Thyroid gland (tissue), 4 donors: ENCODE measurements around the gene ESPNL. TPM values are rescaled to one million over a fixed set of nuclear protein-coding genes. Genes with fewer than 3 reads are reported as not detected.

ENCODE experiments used
- DNase-seq, 2 donors: peaks; one replicate each; pipeline ENCODE4 v3.0.0-alpha.2; 2019
- H3K27ac ChIP-seq, 3 donors: fragments of 200-600 bp; sonication (generic); 1 replicate in 2 of 3; 2 replicates in 1 of 3; pipeline ENCODE4 v1.5.1; 2016 to 2019; ENCODE audit warnings: mild to moderate bottlenecking in 1 of 3, moderate library complexity in 1 of 3
- H3K27me3 ChIP-seq: fragments of 200-600 bp; sonication (generic); one replicate; pipeline ENCODE4 v1.5.1; 2019
- H3K36me3 ChIP-seq, 2 donors: fragments of 200-600 bp; sonication (generic); one replicate each; pipeline ENCODE4 v1.5.1; 2016 to 2019
- H3K4me1 ChIP-seq, 2 donors: fragments of 200-600 bp; sonication (generic); one replicate each; pipeline ENCODE4 v1.5.1; 2017 to 2019
- H3K4me3 ChIP-seq, 3 donors: fragments of 200-600 bp; sonication (generic); replicated peaks in 1 of 3; 1 replicate in 2 of 3; 2 replicates in 1 of 3; pipeline ENCODE4 v1.5.1; 2016; ENCODE audit warnings: mild to moderate bottlenecking in 1 of 3
- H3K9me3 ChIP-seq: fragments of 200-600 bp; sonication (generic); one replicate; pipeline ENCODE4 v1.5.1; 2017
- POLR2A ChIP-seq, 2 donors: fragments of 450-650 bp; IDR thresholded peaks; one replicate each; pipeline ENCODE4 v1.6.1; 2017; ENCODE audit warnings: antibody characterized with exemption in 2 of 2, mild to moderate bottlenecking in 2 of 2, moderate library complexity in 1 of 2
- WGBS, 2 donors: methylation state at CpG; one replicate each; pipeline ENCODE4 v1.1.5; 2017; 5-methylcytosine and 5-hydroxymethylcytosine counted together
- intact Hi-C: fragments of 100-400 bp; cut with DNase I; formaldehyde crosslinking; loops from one replicate; pipeline ENCODE4 v1.15.1; 2023
- total RNA-seq, 4 donors: library from RNA; depleted of rRNA; stranded (reverse); fragments of >200 nt; gene quantifications; one replicate each; pipeline ENCODE4 v1.2.3, GENCODE V29; 2016
- TF ChIP-seq, protein P1 (sequence below), 6 experiments: fragments of 200-600 bp in 3 of 6; fragments of 450-650 bp in 3 of 6; sonication (generic) in 3 of 6; IDR thresholded peaks; one replicate each; pipeline ENCODE4 v1.5.1; 2016 to 2019; ENCODE audit warnings: antibody characterized with exemption in 6 of 6, mild to moderate bottlenecking in 2 of 6, inconsistent platforms in 1 of 6, moderate library complexity in 1 of 6

ESPNL gene
- total RNA-seq, 4 donors from 2014 or later = 0.11 to 3.8 (median 2.6) TPM

GRCh38 chr2:238173692-238174091 lies 73.6 kb downstream of the ESPNL start:
- no peak for TF ChIP-seq POLR2A (IDR thresholded peaks at IDR 0.05)
- TF ChIP-seq, protein P1, sequence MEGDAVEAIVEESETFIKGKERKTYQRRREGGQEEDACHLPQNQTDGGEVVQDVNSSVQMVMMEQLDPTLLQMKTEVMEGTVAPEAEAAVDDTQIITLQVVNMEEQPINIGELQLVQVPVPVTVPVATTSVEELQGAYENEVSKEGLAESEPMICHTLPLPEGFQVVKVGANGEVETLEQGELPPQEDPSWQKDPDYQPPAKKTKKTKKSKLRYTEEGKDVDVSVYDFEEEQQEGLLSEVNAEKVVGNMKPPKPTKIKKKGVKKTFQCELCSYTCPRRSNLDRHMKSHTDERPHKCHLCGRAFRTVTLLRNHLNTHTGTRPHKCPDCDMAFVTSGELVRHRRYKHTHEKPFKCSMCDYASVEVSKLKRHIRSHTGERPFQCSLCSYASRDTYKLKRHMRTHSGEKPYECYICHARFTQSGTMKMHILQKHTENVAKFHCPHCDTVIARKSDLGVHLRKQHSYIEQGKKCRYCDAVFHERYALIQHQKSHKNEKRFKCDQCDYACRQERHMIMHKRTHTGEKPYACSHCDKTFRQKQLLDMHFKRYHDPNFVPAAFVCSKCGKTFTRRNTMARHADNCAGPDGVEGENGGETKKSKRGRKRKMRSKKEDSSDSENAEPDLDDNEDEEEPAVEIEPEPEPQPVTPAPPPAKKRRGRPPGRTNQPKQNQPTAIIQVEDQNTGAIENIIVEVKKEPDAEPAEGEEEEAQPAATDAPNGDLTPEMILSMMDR (IDR thresholded peaks at IDR 0.05) = peak in 2 of 6 experiments; percentile 22 to 36
- 53 to 67% methylated on average over 2 of the region's 2 CpGs for WGBS, 2 donors
- Histone ChIP-seq H3K4me3 (no peak overlapping the region), H3K4me1 (peaks cover 43 to 56% of the 10 kb centered on the region in 2 donors), H3K9me3 (no peaks in the 10 kb centered on the region), H3K27me3 (no peaks in the 10 kb centered on the region), H3K27ac (peak overlapping the region in 2 of 3 donors; percentile 62 to 72), H3K36me3 (peaks cover 29 to 30% of the 10 kb centered on the region in 2 donors)
- intact Hi-C loops = no loop called here
- DNase-seq = no peak

DNA sequence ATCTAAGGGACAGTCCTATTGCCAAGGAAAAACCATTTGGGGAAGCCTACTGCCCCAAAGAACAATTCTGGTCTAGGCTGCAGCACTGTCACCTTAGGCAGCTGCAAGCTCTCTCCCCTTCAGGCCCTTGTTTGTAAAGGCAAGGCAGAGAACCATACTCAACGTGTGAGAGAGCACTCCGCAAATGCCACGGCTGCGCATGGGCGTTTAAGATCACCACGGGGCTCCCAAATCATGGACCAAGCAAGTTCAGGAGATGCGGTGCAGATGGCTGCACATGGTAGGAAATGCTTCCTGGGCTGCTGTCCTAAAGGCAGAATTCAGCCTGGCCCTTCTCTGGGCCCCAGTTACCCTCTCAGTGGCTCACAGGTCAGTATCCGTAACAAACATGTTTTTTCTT lies 74.2 kb downstream of the ESPNL start:
- intact Hi-C loops = no loop called here
- no peaks in the 10 kb centered on the region for H3K9me3 ChIP-seq

GRCh38 chr2:238174701-238175100 lies 74.6 kb downstream of the ESPNL start:
- TF ChIP-seq POLR2A (IDR thresholded peaks at IDR 0.05) = no peak
- TF ChIP-seq, protein P1 (IDR thresholded peaks at IDR 0.05) = no peak
- intact Hi-C loops = no loop called here
- 31 to 47% methylated on average over 3 of the region's 3 CpGs for WGBS, 2 donors
- peak; percentile 76 to 77 for DNase-seq
- Histone ChIP-seq H3K27me3 (no peaks in the 10 kb centered on the region), H3K36me3 (peaks cover 38 to 39% of the 10 kb centered on the region in 2 donors), H3K27ac (peak overlapping the region; percentile 7 to 72 (median 62)), H3K4me3 (no peak overlapping the region), H3K4me1 (peaks cover 33 to 46% of the 10 kb centered on the region in 2 donors), H3K9me3 (no peaks in the 10 kb centered on the region)

More for the DNA sequence above, 74.2 kb downstream of the ESPNL start:
- peaks cover 34 to 35% of the 10 kb centered on the region in 2 donors for H3K36me3 ChIP-seq
- peak overlapping the region in 2 of 3 donors; percentile 62 to 72 for H3K27ac ChIP-seq
- 34 to 51% methylated on average over 7 to 8 of the region's 8 CpGs for WGBS, 2 donors
- H3K4me3 ChIP-seq = no peak overlapping the region
- peak; percentile 60 to 67 for DNase-seq
- no peak for TF ChIP-seq POLR2A (IDR thresholded peaks at IDR 0.05)
- TF ChIP-seq, protein P1 (IDR thresholded peaks at IDR 0.05) = no peak
- peaks cover 38 to 50% of the 10 kb centered on the region in 2 donors for H3K4me1 ChIP-seq
- no peaks in the 10 kb centered on the region for H3K27me3 ChIP-seq

DNA sequence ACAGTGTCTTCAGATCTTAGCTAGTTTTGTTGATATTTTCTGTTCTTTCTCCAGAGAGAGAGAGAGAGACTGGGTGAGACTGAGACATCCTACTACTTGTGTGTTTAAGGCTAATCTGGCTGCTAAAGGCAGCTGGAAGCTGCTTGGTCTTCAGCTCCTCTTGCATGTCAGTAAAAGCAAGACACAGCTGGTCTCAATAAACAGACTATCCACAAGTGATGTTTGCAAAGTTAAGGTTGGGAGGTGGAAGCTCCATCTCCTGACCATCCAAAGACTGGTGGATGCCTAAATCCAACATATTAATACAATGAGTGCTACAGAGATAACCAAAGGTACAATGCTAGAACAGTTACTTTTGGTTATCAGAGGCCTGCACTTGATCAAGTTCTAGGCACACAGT lies 76.5 kb downstream of the ESPNL start:
- intact Hi-C loops = no loop called here
- no peaks in the 10 kb centered on the region for H3K9me3 ChIP-seq
- no peak for TF ChIP-seq POLR2A (IDR thresholded peaks at IDR 0.05)
- TF ChIP-seq, protein P1 (IDR thresholded peaks at IDR 0.05) = no peak
- H3K4me3 ChIP-seq = no peak overlapping the region
- H3K27me3 ChIP-seq = no peaks in the 10 kb centered on the region
- H3K4me1 ChIP-seq = peaks cover 18 to 30% of the 10 kb centered on the region in 2 donors
- peaks cover 46 to 53% of the 10 kb centered on the region in 2 donors for H3K36me3 ChIP-seq
- no peak overlapping the region for H3K27ac ChIP-seq
- no peak for DNase-seq

- WGBS, 2 donors = 88 to 90% methylated on average over 5 of the region's 5 CpGs
- intact Hi-C loops = no loop called here
- TF ChIP-seq, protein P1 (IDR thresholded peaks at IDR 0.05) = no peak
- no peak for TF ChIP-seq POLR2A (IDR thresholded peaks at IDR 0.05)
- Histone ChIP-seq H3K27me3 (no peaks in the 10 kb centered on the region), H3K4me3 (no peak overlapping the region), H3K36me3 (peaks cover 71 to 81% of the 10 kb centered on the region in 2 donors), H3K4me1 (peaks cover 0 to under 1% of the 10 kb centered on the region in 2 donors), H3K27ac (no peak overlapping the region), H3K9me3 (no peaks in the 10 kb centered on the region)
- DNase-seq = no peak
Measured at GRCh38 chr2:238180554-238180953, 80.4 kb downstream of the ESPNL start.
